Stimulated activated CD8-positive, alpha-beta memory T cell treated with anti-CD3 and anti-CD28 coated beads, Interleukin-12 subunit alpha, Interleukin-12 subunit beta, amount 100 ng/mL, for 24 hours (primary cell): ENCODE data around the gene TULP3.
A peak's percentile ranks its signal among the peaks of the same experiment; 100 is the strongest.

Source experiments
- DNase-seq: peaks from one replicate; pipeline ENCODE4 v3.0.0-alpha.2; 2020; ENCODE audit errors: extremely low read depth

TULP3 gene

GRCh38 chr12:2877047-2877952 lies 13.4 kb upstream of the TULP3 start, which contains the start of the genes FOXM1 and RHNO1:
Gene FOXM1, minus strand, starts transcription at chr12:2877174. Its CDS starts 2,696 bp downstream, at chr12:2874478.
Gene RHNO1, plus strand, starts transcription at chr12:2877223. Its CDS starts 8,144 bp downstream, at chr12:2885367.
- peak; percentile 69 for DNase-seq

- no peak for DNase-seq
These were observed 12.5 kb upstream of the TULP3 start for GRCh38 chr12:2877953-2878732.

- DNase-seq, result no peak
These were observed 10.8 kb upstream of the TULP3 start for GRCh38 chr12:2879853-2880252.

- no peak for DNase-seq
These were observed 5.9 kb upstream of the TULP3 start for GRCh38 chr12:2884810-2885209.

- no peak for DNase-seq
These were observed 3.8 kb upstream of the TULP3 start for GRCh38 chr12:2886768-2887450.

GRCh38 chr12:2890001-2890387 lies 697 bp upstream of the TULP3 start:
- DNase-seq, result no peak

GRCh38 chr12:2891240-2892053 lies 756 bp downstream of the TULP3 start:
- DNase-seq, result no peak

GRCh38 chr12:2892246-2892645 lies 1.6 kb downstream of the TULP3 start:
- no peak for DNase-seq

GRCh38 chr12:2893007-2893406 lies 2.3 kb downstream of the TULP3 start:
- DNase-seq, result no peak

GRCh38 chr12:2895051-2895451 lies 4.4 kb downstream of the TULP3 start:
- no peak for DNase-seq

GRCh38 chr12:2895511-2895910 lies 4.8 kb downstream of the TULP3 start:
- DNase-seq, result no peak

GRCh38 chr12:2897418-2897817 lies 6.7 kb downstream of the TULP3 start:
- DNase-seq, result no peak

- no peak for DNase-seq
These were observed 10.0 kb downstream of the TULP3 start for GRCh38 chr12:2900642-2901041.

GRCh38 chr12:2902272-2902880 lies 11.7 kb downstream of the TULP3 start:
- DNase-seq, result no peak

- no peak for DNase-seq
These were observed 13.6 kb downstream of the TULP3 start for GRCh38 chr12:2904260-2904659.

GRCh38 chr12:2912216-2912575 lies 21.5 kb downstream of the TULP3 start:
- DNase-seq, result no peak

- no peak for DNase-seq
These were observed 28.6 kb downstream of the TULP3 start for GRCh38 chr12:2919249-2919648.

GRCh38 chr12:2922329-2922728 lies 31.6 kb downstream of the TULP3 start:
- no peak for DNase-seq

- no peak for DNase-seq
These were observed 32.4 kb downstream of the TULP3 start for GRCh38 chr12:2923057-2923456.

GRCh38 chr12:2924019-2924418 lies 33.3 kb downstream of the TULP3 start:
- DNase-seq, result no peak
